ENCODE data around the gene FBLN2.

DNA sequence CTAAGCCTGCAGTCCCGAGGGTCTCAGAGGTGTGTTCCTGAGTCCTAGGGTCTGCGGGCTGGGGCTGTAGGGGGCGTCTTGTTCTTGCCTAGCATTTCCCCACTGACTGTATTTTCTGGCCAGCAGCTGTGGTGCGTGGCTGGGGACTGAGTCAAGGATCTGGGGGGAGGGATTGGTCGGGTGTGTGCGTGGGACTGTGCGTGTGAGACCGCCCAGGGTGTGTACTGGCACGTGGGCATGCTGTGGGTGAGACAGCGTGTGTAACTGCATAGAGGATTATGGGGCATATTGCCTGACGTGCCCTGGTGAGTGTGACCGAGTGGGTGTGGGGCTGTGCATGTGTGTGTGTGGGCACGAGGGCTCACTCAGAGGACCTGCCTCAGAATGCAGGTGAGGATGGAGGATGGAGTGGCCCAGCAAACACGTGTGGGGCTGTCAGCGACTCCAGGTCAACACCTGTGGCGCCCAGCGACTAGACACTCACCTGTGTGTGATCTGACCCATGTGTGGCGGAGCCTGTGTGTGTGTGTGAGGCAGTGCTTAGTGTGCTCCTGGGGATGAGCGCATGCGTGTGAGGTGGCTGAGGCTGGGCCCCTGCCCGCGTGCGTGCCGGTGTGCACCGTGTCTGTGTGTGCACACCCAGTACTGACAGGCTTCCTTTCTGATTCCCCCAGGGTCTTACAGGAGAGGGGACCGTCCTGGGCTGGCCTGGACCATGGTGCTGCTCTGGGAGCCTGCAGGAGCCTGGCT is 20.9 kb downstream of the FBLN2 start:
- TF ChIP-seq, protein P1, sequence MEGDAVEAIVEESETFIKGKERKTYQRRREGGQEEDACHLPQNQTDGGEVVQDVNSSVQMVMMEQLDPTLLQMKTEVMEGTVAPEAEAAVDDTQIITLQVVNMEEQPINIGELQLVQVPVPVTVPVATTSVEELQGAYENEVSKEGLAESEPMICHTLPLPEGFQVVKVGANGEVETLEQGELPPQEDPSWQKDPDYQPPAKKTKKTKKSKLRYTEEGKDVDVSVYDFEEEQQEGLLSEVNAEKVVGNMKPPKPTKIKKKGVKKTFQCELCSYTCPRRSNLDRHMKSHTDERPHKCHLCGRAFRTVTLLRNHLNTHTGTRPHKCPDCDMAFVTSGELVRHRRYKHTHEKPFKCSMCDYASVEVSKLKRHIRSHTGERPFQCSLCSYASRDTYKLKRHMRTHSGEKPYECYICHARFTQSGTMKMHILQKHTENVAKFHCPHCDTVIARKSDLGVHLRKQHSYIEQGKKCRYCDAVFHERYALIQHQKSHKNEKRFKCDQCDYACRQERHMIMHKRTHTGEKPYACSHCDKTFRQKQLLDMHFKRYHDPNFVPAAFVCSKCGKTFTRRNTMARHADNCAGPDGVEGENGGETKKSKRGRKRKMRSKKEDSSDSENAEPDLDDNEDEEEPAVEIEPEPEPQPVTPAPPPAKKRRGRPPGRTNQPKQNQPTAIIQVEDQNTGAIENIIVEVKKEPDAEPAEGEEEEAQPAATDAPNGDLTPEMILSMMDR (IDR thresholded peaks at IDR 0.05), result no peak
- no peak for TF ChIP-seq POLR2A (IDR thresholded peaks at IDR 0.05)
